22Rv1 (cell line): ENCODE data around the gene CYP3A7.
"Not testable (repeated sequence)": the region's sequence is repeated elsewhere in the genome, so short reads cannot be mapped to it uniquely, and the experiment has no call there.

ENCODE experiments used
- CTCF ChIP-seq: fragments of 450-650 bp; IDR thresholded peaks from 2 replicates; pipeline ENCODE4 v1.5.1; 2017; ENCODE audit warnings: mild to moderate bottlenecking
- ZFX ChIP-seq: fragments of 450-650 bp; IDR thresholded peaks from 2 replicates; pipeline ENCODE4 v1.6.1; 2017; ENCODE audit warnings: antibody characterized with exemption, borderline replicate concordance

GRCh38 chr7:99685871-99686608 is 49.0 kb downstream of the CYP3A7 start:
- TF ChIP-seq CTCF, ZFX: not testable (repeated sequence)
